HT1080 (cell line): ENCODE data around the gene F2RL1. TPM values are rescaled to one million over a fixed set of nuclear protein-coding genes. Genes with fewer than 3 reads are reported as not detected.
"Not testable (repeated sequence)": the region's sequence is repeated elsewhere in the genome, so short reads cannot be mapped to it uniquely, and the experiment has no call there.

Experiments used
- DNase-seq: peaks from one replicate; pipeline ENCODE4 v3.0.0-alpha.2; 2015; ENCODE audit warnings: low read depth
- polyA plus RNA-seq, 2 experiments: library from polyadenylated mRNA; depleted of rRNA; stranded (reverse); fragments of >200 nt; gene quantifications; 2 replicates each; pipeline ENCODE4 v1.2.3, GENCODE V29; 2015
- total RNA-seq: library from RNA; depleted of rRNA; stranded (reverse); fragments of >200 nt; shearing (Covaris generic); gene quantifications from 2 replicates; pipeline ENCODE4 v1.2.3, GENCODE V29; 2014; rRNA removed

Gene F2RL1
- 20.1 and 25.9 TPM in 2 replicates for total RNA-seq
- 44.9 and 50.7 TPM in 2 replicates for polyA plus RNA-seq (2015; cell fraction: cytosol; rRNA removed)
- 39.9 and 43.3 TPM in 2 replicates for polyA plus RNA-seq (2015; cell fraction: nucleus; rRNA removed)

GRCh38 chr5:76818844-76819831 is at the start of gene F2RL1:
Gene F2RL1 (plus strand): TSS chr5:76819030. CDS start chr5:76819183, 153 bp downstream.
- DNase-seq = peak; percentile 73

GRCh38 chr5:76771041-76771440 is 47.8 kb upstream of the F2RL1 start:
- not testable (repeated sequence) for DNase-seq

GRCh38 chr5:76771705-76772405 is 47.0 kb upstream of the F2RL1 start:
- no peak for DNase-seq

GRCh38 chr5:76775921-76776320 is 42.9 kb upstream of the F2RL1 start:
- no peak for DNase-seq

- DNase-seq = no peak
Measured at GRCh38 chr5:76776391-76776790, 42.4 kb upstream of the F2RL1 start.

GRCh38 chr5:76780616-76781015 is 38.2 kb upstream of the F2RL1 start:
- not testable (repeated sequence) for DNase-seq

GRCh38 chr5:76781775-76782174 is 37.1 kb upstream of the F2RL1 start:
- DNase-seq = no peak

GRCh38 chr5:76782444-76782843 is 36.4 kb upstream of the F2RL1 start:
- peak; percentile 81 for DNase-seq

- DNase-seq = no peak
Measured at GRCh38 chr5:76787237-76787636, 31.6 kb upstream of the F2RL1 start.

- DNase-seq = no peak
Measured at GRCh38 chr5:76788362-76788761, 30.5 kb upstream of the F2RL1 start.

GRCh38 chr5:76789275-76789674 is 29.6 kb upstream of the F2RL1 start:
- DNase-seq = not testable (repeated sequence)

GRCh38 chr5:76789991-76790581 is 28.7 kb upstream of the F2RL1 start:
- no peak for DNase-seq

GRCh38 chr5:76790632-76791290 is 28.1 kb upstream of the F2RL1 start:
- peak; percentile 99 for DNase-seq

- DNase-seq = no peak
Measured at GRCh38 chr5:76791461-76791860, 27.4 kb upstream of the F2RL1 start.

GRCh38 chr5:76794871-76795270 is 24.0 kb upstream of the F2RL1 start:
- peak; percentile 45 for DNase-seq

- DNase-seq = no peak
Measured at GRCh38 chr5:76799588-76799987, 19.2 kb upstream of the F2RL1 start.

- DNase-seq = no peak
Measured at GRCh38 chr5:76800579-76800978, 18.3 kb upstream of the F2RL1 start.

GRCh38 chr5:76801159-76801802 is 17.5 kb upstream of the F2RL1 start:
- DNase-seq = peak; percentile 83

GRCh38 chr5:76801803-76802195 is 17.0 kb upstream of the F2RL1 start:
- DNase-seq = no peak

- no peak for DNase-seq
Measured at GRCh38 chr5:76804266-76804665, 14.6 kb upstream of the F2RL1 start.
